NK-92 (cell line): Measurements from ENCODE around the gene KDM4C.

Experiments used
- DNase-seq: peaks from one replicate; lab custom pipeline; 2025; ENCODE audit not compliant: unreplicated experiment; lab: John Stamatoyannopoulos, UW

KDM4C gene

GRCh38 chr9:7195526-7195925 is 437.8 kb downstream of the KDM4C start:
- no peak for DNase-seq

- no peak for DNase-seq
Measured at GRCh38 chr9:7196467-7196866, 438.7 kb downstream of the KDM4C start.

- no peak for DNase-seq
Measured at GRCh38 chr9:7201196-7201595, 443.4 kb downstream of the KDM4C start.

GRCh38 chr9:7205806-7206205 is 448.0 kb downstream of the KDM4C start:
- DNase-seq, result no peak

GRCh38 chr9:7206221-7206758 is 448.5 kb downstream of the KDM4C start:
- no peak for DNase-seq

- no peak for DNase-seq
Measured at GRCh38 chr9:7209016-7209715, 451.4 kb downstream of the KDM4C start.

GRCh38 chr9:7209990-7210389 is 452.2 kb downstream of the KDM4C start:
- no peak for DNase-seq

GRCh38 chr9:7210854-7211637 is 453.3 kb downstream of the KDM4C start:
- DNase-seq, result no peak

- DNase-seq, result no peak
Measured at GRCh38 chr9:7211657-7212056, 453.9 kb downstream of the KDM4C start.

GRCh38 chr9:7212101-7212500 is 454.3 kb downstream of the KDM4C start:
- DNase-seq, result no peak

- no peak for DNase-seq
Measured at GRCh38 chr9:7216004-7216841, 458.4 kb downstream of the KDM4C start.

- no peak for DNase-seq
Measured at GRCh38 chr9:7223981-7224380, 466.2 kb downstream of the KDM4C start.
